Hepatocyte (in vitro differentiated cells): ENCODE results near the gene BTN1A1.

Experiments used
- CTCF ChIP-seq: fragments of 200-600 bp; sonication (generic); IDR thresholded peaks from 2 replicates; pipeline ENCODE4 v1.5.1; 2016; ENCODE audit warnings: antibody characterized with exemption, mild to moderate bottlenecking; ENCODE audit not compliant: poor library complexity
- EZH2 ChIP-seq: fragments of 200-600 bp; sonication (generic); IDR thresholded peaks from 2 replicates; pipeline ENCODE4 v1.6.1; 2016; ENCODE audit warnings: antibody characterized with exemption, mild to moderate bottlenecking, borderline replicate concordance
- EZH2phosphoT487 ChIP-seq: fragments of 200-600 bp; sonication (generic); IDR thresholded peaks from one replicate; pipeline ENCODE4 v1.6.1; 2018; ENCODE audit warnings: antibody characterized with exemption, mild to moderate bottlenecking, low read depth, moderate library complexity; ENCODE audit not compliant: unreplicated experiment, severe bottlenecking

DNA sequence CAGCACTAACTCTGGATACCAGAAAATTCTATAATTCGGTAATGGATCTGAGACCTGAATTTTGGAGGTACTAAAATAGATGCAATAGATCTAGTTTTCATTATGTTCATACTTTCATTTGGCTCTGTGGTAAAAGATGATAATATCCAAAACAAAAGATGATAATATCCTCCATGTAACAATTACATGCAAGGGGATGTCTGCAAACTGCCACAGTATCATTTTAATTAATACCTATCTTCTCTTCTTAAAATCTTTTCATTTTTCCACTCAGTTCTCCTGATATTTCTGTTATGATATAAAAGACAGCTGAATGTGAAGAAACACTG lies 26.7 kb upstream of the BTN1A1 start:
- TF ChIP-seq CTCF (no peak), EZH2phosphoT487 (no peak), EZH2 (no peak)
